Body of pancreas (tissue), 4 donors: ENCODE measurements around the gene PTEN. TPM values are rescaled to one million over a fixed set of nuclear protein-coding genes. Genes with fewer than 3 reads are reported as not detected.

Experiments used
- ATAC-seq: fragments of 150-250 bp; one replicate; pipeline ENCODE4 v1.9.1; 2016
- DNase-seq, 4 donors: peaks; one replicate each; pipeline ENCODE4 v3.0.0-alpha.2; 2019
- H3K27ac ChIP-seq, 4 donors: fragments of 200-600 bp; sonication (generic); 1 replicate in 3 of 4; 2 replicates in 1 of 4; pipeline versions ENCODE4 v1.5.1 to v1.6.1; 2016 to 2019; ENCODE audit warnings: mild to moderate bottlenecking in 1 of 4, mixed read lengths in 1 of 4, moderate library complexity in 1 of 4
- H3K27me3 ChIP-seq, 2 donors: fragments of 200-600 bp; sonication (generic); one replicate each; pipeline ENCODE4 v1.6.0; 2016; ENCODE audit warnings: mild to moderate bottlenecking in 1 of 2
- H3K36me3 ChIP-seq, 2 donors: fragments of 200-600 bp; sonication (generic); replicated peaks in 1 of 2; 2 replicates each; pipeline ENCODE4 v1.5.1; 2016; ENCODE audit warnings: low read depth in 2 of 2; ENCODE audit not compliant: insufficient read depth in 1 of 2
- H3K4me1 ChIP-seq: fragments of 200-600 bp; sonication (generic); one replicate; pipeline ENCODE4 v1.6.0; 2016
- H3K4me3 ChIP-seq, 2 donors: fragments of 200-600 bp; sonication (generic); 1 replicate in 1 of 2; 2 replicates in 1 of 2; pipeline ENCODE4 v1.5.1; 2016 to 2019
- H3K9me3 ChIP-seq, 3 donors: fragments of 200-600 bp; sonication (generic); 1 replicate in 2 of 3; 2 replicates in 1 of 3; pipeline ENCODE4 v1.5.1; 2016
- POLR2A ChIP-seq, 3 donors: fragments of 450-650 bp; IDR thresholded peaks; one replicate each; pipeline ENCODE4 v1.6.1; 2016; ENCODE audit warnings: antibody characterized with exemption in 3 of 3, mild to moderate bottlenecking in 2 of 3
- WGBS, 2 donors: methylation state at CpG; one replicate each; pipeline ENCODE4 v1.1.5; 2017; 5-methylcytosine and 5-hydroxymethylcytosine counted together
- intact Hi-C: fragments of 100-400 bp; cut with DNase I; formaldehyde crosslinking; loops from one replicate; pipeline ENCODE4 v1.15.1; 2023
- total RNA-seq, 2 donors: library from RNA; depleted of rRNA; stranded (reverse); fragments of >200 nt; gene quantifications; one replicate each; pipeline ENCODE4 v1.1.0, GENCODE V29; 2016
- TF ChIP-seq, protein P1 (sequence below), 7 experiments: fragments of 450-650 bp in 4 of 7; fragments of 200-600 bp in 3 of 7; sonication (generic) in 3 of 7; IDR thresholded peaks; one replicate each; pipeline ENCODE4 v1.5.1; 2016 to 2019; ENCODE audit warnings: antibody characterized with exemption in 7 of 7

Gene PTEN
- total RNA-seq, 2 donors from 2014 or later, result 105 to 227 TPM

- no peaks in the 10 kb centered on the region for H3K27me3 ChIP-seq
- 90 to 97% methylated on average over 2 of the region's 2 CpGs for WGBS, 2 donors
- TF ChIP-seq POLR2A (IDR thresholded peaks at IDR 0.05), result no peak
- TF ChIP-seq, protein P1, sequence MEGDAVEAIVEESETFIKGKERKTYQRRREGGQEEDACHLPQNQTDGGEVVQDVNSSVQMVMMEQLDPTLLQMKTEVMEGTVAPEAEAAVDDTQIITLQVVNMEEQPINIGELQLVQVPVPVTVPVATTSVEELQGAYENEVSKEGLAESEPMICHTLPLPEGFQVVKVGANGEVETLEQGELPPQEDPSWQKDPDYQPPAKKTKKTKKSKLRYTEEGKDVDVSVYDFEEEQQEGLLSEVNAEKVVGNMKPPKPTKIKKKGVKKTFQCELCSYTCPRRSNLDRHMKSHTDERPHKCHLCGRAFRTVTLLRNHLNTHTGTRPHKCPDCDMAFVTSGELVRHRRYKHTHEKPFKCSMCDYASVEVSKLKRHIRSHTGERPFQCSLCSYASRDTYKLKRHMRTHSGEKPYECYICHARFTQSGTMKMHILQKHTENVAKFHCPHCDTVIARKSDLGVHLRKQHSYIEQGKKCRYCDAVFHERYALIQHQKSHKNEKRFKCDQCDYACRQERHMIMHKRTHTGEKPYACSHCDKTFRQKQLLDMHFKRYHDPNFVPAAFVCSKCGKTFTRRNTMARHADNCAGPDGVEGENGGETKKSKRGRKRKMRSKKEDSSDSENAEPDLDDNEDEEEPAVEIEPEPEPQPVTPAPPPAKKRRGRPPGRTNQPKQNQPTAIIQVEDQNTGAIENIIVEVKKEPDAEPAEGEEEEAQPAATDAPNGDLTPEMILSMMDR (IDR thresholded peaks at IDR 0.05), result no peak
- no peaks in the 10 kb centered on the region for H3K4me1 ChIP-seq
- intact Hi-C loops, result no loop called here
- H3K36me3 ChIP-seq, result no peaks in the 10 kb centered on the region
- no peak overlapping the region for H3K4me3 ChIP-seq
- H3K9me3 ChIP-seq, result no peaks in the 10 kb centered on the region
- no peak for ATAC-seq
- no peak for DNase-seq
- H3K27ac ChIP-seq, result no peak overlapping the region
Measured at GRCh38 chr10:87983716-87984115, 120.3 kb downstream of the PTEN start.

GRCh38 chr10:87987206-87987605, 123.8 kb downstream of the PTEN start:
- H3K9me3 ChIP-seq, result no peaks in the 10 kb centered on the region
- no peak overlapping the region for H3K4me3 ChIP-seq
- no peaks in the 10 kb centered on the region for H3K36me3 ChIP-seq
- TF ChIP-seq POLR2A (IDR thresholded peaks at IDR 0.05), result no peak
- TF ChIP-seq, protein P1 (IDR thresholded peaks at IDR 0.05), result no peak
- intact Hi-C loops, result no loop called here
- ATAC-seq (no peak), DNase-seq (no peak)
- no peaks in the 10 kb centered on the region for H3K27me3 ChIP-seq
- WGBS, 2 donors, result 37 to 41% methylated on average over 2 of the region's 2 CpGs
- no peaks in the 10 kb centered on the region for H3K4me1 ChIP-seq
- no peak overlapping the region for H3K27ac ChIP-seq

GRCh38 chr10:87991946-87992345, 128.5 kb downstream of the PTEN start:
- Histone ChIP-seq H3K36me3 (no peaks in the 10 kb centered on the region), H3K27ac (no peak overlapping the region), H3K4me1 (no peaks in the 10 kb centered on the region), H3K27me3 (no peaks in the 10 kb centered on the region), H3K4me3 (no peak overlapping the region), H3K9me3 (no peaks in the 10 kb centered on the region)
- 91 to 93% methylated on average over 5 of the region's 5 CpGs for WGBS, 2 donors
- TF ChIP-seq, protein P1 (IDR thresholded peaks at IDR 0.05), result no peak
- TF ChIP-seq POLR2A (IDR thresholded peaks at IDR 0.05), result no peak
- intact Hi-C loops, result no loop called here
- DNase-seq, result no peak
- ATAC-seq, result no peak

GRCh38 chr10:88004451-88004850, 141.0 kb downstream of the PTEN start:
- ATAC-seq (no peak), DNase-seq (no peak)
- H3K36me3 ChIP-seq, result no peaks in the 10 kb centered on the region
- intact Hi-C loops, result no loop called here
- H3K27me3 ChIP-seq, result no peaks in the 10 kb centered on the region
- no peak overlapping the region for H3K4me3 ChIP-seq
- TF ChIP-seq POLR2A (IDR thresholded peaks at IDR 0.05), result no peak
- TF ChIP-seq, protein P1 (IDR thresholded peaks at IDR 0.05), result no peak
- no peaks in the 10 kb centered on the region for H3K9me3 ChIP-seq
- no peaks in the 10 kb centered on the region for H3K4me1 ChIP-seq
- no peak overlapping the region for H3K27ac ChIP-seq
- WGBS, 2 donors, result 73 to 88% methylated on average over 1 of the region's 1 CpG

GRCh38 chr10:88006261-88006660, 142.8 kb downstream of the PTEN start:
- intact Hi-C loops, result no loop called here
- ATAC-seq, result no peak
- no peak for TF ChIP-seq POLR2A (IDR thresholded peaks at IDR 0.05)
- TF ChIP-seq, protein P1 (IDR thresholded peaks at IDR 0.05), result no peak
- H3K4me3 ChIP-seq, result no peak overlapping the region
- H3K27ac ChIP-seq, result no peak overlapping the region
- no peak for DNase-seq
- H3K36me3 ChIP-seq, result no peaks in the 10 kb centered on the region
- H3K9me3 ChIP-seq, result no peaks in the 10 kb centered on the region
- no peaks in the 10 kb centered on the region for H3K4me1 ChIP-seq
- WGBS, 2 donors, result 87 to 88% methylated on average over 6 of the region's 6 CpGs
- H3K27me3 ChIP-seq, result no peaks in the 10 kb centered on the region
